NCI-H1105 treated with DMSO at 0.1 percent for 48 hours (cell line): ENCODE data around the gene NUMB.

ENCODE experiments used
- DNase-seq: peaks from one replicate; lab custom pipeline; 2025; lab: John Stamatoyannopoulos, UW

NUMB gene

GRCh38 chr14:73245480-73246325, 212.6 kb downstream of the NUMB start:
- peak; percentile 43 for DNase-seq

- no peak for DNase-seq
These were observed 213.6 kb downstream of the NUMB start for GRCh38 chr14:73244541-73245290.

DNA sequence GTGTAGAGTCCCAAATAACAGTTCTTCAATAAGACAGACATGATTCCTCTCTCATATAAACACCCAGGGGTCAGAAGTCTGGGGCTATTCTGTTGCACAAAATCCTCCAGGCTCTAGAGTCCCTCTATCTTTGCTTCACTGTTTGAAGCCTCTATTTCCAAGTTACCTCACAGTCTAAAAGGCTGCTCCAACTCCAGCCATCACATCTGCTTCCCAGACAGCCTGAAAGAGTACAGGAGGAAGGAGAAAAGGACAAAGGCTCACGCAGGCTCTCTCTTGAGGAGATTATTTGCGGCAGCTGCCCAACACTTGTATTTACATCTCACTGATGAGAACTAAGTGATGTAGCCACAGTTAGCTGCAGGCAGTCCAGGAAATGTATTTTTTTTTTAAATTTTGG, 214.6 kb downstream of the NUMB start:
- DNase-seq = no peak

GRCh38 chr14:73243341-73243740, 215.0 kb downstream of the NUMB start:
- no peak for DNase-seq

GRCh38 chr14:73242357-73242901, 215.9 kb downstream of the NUMB start:
- no peak for DNase-seq

DNA sequence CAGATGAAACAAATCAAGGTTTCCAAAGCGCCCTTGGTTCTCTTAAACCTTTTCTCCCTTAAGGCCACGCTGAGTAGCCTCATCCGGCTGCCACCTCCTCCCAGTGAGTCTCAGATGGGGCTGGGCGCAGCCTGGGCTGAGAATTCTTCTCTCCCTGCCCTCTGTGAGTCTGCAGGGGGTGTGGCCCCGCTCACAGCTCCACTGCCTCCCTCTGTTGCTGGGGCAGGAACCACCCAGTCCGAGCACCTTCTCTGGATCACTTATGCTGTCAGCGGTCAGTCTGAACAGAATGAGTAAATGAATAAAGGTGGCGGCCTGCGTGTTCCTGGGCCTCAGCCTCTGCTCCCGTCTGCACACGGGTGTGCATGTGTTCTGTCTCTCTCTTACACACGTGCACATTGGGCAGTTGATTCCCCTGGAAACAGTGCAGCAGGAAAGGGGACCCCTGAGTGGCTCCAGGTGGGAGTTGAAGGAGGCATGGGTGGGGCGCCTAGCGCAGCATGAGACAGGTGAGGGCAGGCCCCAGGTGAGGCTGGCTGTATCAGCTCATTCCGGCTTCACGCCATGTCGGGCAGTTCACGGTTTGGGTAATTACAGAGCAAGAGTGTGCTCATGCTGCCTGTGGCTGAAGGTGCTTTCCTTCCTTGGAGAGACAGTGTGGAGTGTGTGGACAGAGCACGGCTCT, 216.7 kb downstream of the NUMB start:
- DNase-seq = no peak

GRCh38 chr14:73240816-73241480, 217.4 kb downstream of the NUMB start:
- DNase-seq = no peak

DNA sequence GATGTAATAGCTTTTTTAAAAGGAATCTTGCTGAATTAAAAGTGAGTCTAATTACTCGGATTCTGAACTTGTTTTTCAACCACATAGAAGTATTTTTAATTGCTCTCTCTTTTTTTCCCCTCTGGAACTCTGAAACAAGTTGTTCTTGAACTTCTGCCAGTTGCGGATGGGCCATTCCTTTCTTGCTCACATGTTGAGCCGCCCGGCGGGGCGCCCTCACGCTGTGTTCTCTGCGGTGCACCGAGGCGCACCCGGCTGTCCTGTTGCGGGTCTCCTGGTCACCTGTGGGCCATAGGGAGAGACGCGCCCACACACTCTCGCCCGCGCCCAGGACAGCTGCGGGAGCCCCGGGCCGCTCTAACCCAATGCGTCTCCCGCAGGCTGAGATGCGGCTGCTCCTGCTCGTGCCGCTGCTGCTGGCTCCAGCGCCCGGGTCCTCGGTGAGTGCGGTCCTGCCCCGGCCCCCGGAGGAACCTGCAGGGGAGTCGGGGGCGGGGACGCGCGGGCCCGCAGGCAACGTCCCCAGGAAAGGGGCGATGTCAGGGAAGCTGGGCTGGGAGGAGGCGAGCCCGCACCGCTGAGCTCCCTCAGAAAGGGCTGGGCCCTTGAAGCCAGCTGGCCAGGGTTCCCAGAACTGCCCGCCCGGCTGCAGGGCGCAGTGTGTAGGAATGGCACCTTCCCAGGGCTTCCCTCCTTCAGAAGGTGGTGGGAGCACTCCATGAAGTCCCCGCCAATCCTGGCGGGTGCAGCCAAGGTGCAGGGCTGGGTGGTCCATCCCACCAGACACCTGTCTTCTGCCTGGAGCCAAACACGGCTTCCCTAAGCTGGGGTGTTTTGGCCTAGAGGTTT, 218.7 kb downstream of the NUMB start:
- DNase-seq = no peak

DNA sequence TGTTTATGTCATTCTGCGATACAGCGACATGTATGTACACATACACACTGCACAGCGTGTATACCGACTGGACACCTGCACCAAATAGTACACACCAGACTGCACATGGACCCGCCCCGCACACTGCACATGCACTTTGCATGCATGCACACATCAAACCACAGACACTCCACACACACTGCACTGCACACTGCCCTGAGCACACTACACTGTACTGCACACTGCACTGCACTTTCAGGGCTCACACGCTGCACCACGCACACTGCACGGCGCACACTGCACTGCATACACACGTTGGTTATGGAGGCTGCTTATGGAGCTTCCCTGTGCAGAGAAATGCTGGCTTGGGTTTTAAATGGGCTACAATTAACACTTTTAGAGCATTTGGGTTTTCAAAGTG, 219.4 kb downstream of the NUMB start:
- no peak for DNase-seq

GRCh38 chr14:73238424-73238852, 219.9 kb downstream of the NUMB start:
- peak; percentile 33 for DNase-seq

GRCh38 chr14:73237786-73238423, 220.4 kb downstream of the NUMB start:
- peak; percentile 7 for DNase-seq

DNA sequence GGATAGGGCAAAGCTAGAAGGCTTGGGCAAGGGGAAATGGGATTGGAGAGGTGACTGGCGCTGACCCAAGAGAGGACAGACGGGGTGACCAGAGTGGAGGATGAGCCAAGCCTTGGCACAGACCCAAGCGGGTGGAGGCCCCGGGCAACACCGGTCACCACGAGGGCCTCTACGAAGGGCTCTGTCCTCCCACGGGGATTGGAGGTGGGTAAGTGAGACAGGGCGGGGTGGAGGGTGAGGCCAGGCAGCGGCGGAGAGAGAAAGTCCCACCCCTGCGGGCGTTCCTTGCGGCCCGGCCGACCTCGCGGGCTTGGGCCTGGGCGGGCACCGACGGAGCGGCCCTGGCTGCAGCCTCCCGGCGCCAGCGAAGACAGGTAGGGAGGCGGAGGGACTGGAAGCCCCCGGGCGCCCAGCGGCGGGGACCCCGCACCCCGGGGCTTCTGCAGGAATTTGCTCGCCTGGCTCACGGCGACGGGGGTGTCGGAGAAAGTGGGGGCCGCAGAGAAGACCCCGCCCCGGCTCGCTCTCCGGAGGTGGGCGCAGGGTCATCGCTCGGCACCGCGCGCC, 221.0 kb downstream of the NUMB start, which contains the start of gene PAPLN:
TSS of gene PAPLN (plus strand) at position 288 of the 567 bp plus-strand sequence. CDS start 2,273 bp downstream, outside the sequence.
- DNase-seq = peak; percentile 23

DNA sequence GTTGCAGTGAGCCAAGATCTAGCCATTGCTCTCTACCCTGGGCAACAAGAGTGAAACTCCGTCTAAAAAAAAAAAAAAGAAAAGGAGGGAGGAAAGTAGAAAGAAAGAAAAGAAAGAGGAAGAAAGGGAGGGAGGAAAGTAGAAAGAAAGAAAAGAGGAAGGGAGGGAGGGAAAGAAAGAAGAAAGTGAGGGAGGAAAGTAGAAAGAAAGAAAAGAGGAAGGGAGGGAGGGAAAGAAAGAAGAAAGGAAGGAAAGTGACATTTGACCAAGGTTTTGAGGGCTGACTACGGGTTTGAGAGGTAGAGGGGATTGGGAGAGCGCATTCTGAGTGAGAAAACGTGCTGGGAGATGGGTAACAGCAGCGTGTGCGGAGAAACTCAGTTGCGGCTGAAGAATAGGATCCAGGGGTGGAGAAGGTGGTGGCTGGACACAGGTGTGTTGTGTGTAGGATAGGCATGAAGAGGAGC, 221.6 kb downstream of the NUMB start:
- no peak for DNase-seq

DNA sequence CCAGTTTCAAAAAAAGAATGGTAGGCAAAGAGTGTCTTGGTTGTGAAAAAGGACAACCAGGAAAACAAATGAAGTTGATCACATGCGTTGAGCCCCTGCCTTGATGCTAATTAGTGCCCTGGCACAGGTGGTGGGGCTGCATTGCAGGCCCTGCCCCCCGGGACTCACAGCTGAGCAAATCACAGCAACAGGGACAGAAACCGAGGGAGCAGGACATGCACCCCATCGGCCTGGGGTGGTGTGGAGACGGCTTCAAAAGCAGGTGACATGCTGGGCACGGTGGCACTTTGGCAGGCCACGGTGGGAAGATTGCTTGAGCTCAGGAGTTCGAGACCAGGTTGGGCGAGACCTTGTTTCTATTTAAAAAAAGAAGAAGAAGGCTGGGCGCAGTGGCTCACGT, 222.2 kb downstream of the NUMB start:
- DNase-seq = no peak

DNA sequence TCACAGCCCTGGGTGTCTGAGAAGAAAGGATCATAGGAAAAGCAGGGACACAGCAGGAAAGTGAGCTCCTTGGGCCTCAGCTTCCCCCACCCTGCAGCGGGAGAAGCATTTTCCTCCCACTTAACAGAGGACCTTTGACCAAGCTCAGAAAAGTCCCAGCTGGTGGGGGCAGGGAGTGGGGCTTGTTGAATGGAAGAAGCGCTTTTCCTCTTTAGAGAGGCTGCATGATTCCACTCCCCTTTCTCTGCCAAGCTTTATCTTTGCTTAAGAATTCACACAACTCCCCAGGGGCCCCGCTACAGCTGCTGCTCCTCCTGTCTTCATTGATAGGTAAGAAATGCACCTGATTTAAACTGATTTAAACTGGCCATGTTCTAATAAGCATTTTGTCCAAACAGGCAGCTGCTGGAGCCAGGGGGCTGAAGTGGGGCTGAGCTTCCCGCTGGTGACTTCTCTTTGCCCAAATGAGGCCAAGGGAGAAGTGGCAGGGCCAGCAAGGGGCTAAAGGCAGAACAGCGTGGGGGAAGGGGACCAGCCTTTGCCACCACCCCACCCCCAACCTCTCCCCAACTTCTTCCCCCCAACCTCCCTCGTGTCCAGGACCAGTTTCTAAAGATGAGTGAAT, 222.7 kb downstream of the NUMB start:
- DNase-seq = no peak

- DNase-seq = no peak
These were observed 223.6 kb downstream of the NUMB start for GRCh38 chr14:73234586-73235394.

- no peak for DNase-seq
These were observed 224.3 kb downstream of the NUMB start for GRCh38 chr14:73234029-73234428.

GRCh38 chr14:73233564-73233963, 224.8 kb downstream of the NUMB start:
- no peak for DNase-seq
